ENCODE measurements around the gene SORCS2.

Gene SORCS2

GRCh38 chr4:7306021-7306965 is 114.0 kb downstream of the SORCS2 start:
- DNase-seq (ENCODE audit: low read depth), result no peak

- DNase-seq (ENCODE audit: low read depth), result no peak
Observed at GRCh38 chr4:7306986-7307385, 114.6 kb downstream of the SORCS2 start.

GRCh38 chr4:7307394-7308099 is 115.2 kb downstream of the SORCS2 start:
- no peak for DNase-seq (ENCODE audit: low read depth)

GRCh38 chr4:7309181-7309580 is 116.8 kb downstream of the SORCS2 start:
- DNase-seq (ENCODE audit: low read depth), result no peak

GRCh38 chr4:7309636-7310390 is 117.5 kb downstream of the SORCS2 start:
- no peak for DNase-seq (ENCODE audit: low read depth)

GRCh38 chr4:7310451-7310850 is 118.1 kb downstream of the SORCS2 start:
- no peak for DNase-seq (ENCODE audit: low read depth)

- DNase-seq (ENCODE audit: low read depth), result no peak
Observed at GRCh38 chr4:7311205-7311604, 118.9 kb downstream of the SORCS2 start.

DNA sequence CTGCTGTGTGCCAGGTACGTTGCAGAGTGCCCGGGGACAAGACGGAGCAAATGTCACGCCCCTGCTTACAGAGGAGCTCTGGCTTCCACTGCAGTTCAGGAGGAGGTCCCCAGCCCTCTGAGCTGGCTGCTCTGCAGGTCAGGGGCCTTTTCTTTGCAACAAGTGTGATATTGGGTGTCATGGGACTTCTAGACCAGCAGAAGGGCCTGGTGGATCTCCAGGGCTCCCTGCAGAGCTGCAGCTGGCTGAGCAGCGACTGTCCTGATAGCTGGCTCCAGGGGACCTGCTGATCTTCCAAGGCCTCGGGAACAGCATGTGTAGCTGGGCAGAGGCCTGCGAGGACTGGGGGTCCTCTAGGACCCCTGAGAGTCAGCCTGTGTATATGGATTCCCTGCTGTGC is 120.4 kb downstream of the SORCS2 start:
- DNase-seq (ENCODE audit: low read depth), result no peak

- DNase-seq (ENCODE audit: low read depth), result no peak
Observed at GRCh38 chr4:7313347-7313811, 121.0 kb downstream of the SORCS2 start.

DNA sequence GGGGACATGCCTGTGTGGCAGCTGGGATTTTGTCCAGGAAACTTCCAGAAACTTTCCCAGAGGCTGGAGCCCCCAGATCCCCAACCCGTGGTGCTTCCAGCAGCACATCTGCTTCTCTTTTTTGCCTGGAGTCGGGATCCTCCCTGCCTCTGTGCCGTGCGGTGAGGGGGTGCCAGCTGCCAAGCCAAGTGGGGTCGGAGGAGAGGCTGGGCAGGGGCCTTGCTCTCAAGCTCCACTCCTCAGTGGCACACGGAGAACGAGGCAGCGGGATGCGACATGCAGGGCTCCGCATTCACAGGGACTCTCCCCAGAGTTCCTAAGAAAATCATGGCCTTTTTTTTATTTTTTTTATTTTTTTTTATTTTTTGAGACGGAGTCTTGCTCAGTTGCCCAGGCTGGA is 121.7 kb downstream of the SORCS2 start:
- no peak for DNase-seq (ENCODE audit: low read depth)

GRCh38 chr4:7315286-7315685 is 122.9 kb downstream of the SORCS2 start:
- DNase-seq (ENCODE audit: low read depth), result no peak

DNA sequence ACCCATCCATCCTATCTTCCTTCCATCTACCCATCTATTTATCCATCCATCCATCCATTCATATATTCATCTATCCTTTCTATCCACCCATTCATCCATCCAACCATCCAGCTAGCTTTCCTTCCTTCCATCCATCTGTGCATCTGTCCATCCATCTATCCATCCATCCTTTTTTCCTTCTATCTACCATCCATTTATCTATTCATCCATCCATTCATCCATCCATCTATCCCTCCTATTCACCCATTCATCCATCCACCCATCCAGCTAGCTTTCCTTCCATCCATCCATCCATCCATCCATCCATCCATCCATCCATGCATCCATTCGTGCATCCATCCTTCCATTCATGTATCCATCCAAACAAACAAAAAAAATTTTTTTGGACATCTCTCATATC is 123.6 kb downstream of the SORCS2 start:
- no peak for DNase-seq (ENCODE audit: low read depth)

DNA sequence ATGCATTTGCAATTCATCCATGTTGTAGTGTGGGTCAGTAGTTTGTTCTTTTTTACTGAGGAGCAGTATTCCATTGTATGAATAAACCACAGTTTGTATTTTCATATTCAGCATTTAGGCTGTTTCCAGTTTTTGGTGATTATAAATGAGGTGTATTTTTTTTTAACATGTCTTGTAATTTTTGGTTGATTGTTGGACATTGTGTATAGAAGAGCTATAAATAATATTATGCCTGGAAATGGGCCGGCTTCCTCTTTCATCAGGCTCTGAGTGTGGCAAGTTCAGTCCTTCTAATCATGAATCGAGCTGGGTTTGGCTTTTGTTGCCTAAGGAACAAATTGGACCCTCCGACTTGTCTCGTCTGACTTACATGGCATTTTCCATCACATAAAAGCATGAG is 126.7 kb downstream of the SORCS2 start:
- DNase-seq (ENCODE audit: low read depth), result no peak

DNA sequence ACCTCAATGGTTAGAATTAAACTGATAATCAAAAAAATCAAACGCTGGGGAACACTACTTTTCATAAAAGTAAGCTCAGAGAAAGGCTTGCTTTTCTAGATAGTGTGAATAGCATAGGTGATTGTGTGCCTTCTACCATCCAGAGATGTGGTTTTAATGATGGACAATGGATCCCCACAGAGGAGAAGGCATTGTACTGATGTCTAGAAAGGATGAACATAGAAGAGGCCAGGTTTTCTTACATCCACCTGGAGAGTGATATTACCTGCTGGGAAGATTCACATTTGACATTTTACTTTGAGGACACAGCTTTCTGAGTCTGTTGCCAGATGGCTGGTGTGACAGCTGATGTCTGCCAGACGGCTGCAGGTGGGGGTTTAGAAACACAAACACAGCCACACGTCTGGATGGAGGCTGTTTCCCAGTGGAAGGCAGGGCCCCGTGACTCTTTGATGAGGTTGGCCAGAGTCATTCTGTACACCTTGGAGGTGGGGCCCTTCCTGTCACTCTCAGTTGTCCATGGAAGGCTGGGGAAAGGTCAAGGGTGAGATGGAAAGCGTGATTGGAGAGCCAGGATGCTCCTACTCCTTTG is 128.0 kb downstream of the SORCS2 start:
- DNase-seq (ENCODE audit: low read depth), result no peak

- no peak for DNase-seq (ENCODE audit: low read depth)
Observed at GRCh38 chr4:7322166-7322991, 130.0 kb downstream of the SORCS2 start.

DNA sequence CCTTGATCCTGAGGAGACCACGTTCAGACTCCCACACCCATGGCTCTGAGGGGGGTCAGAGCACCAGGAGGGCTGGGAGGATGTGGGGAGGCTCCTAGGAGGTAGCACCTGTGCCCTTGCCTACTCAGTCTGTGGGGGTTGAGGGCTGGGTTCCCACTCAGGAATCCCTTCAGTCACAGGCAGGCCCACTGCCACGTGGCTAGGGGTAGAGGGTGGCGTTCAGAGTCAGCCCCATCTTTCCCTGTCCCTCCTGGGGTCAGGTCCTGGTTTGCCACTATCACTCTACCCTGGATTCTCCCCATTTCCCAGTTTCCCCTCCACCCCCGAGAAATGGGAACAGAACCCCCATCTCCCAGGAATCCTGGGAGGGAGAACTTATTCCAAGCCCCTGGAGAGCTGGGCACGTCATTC is 131.1 kb downstream of the SORCS2 start:
- DNase-seq (ENCODE audit: low read depth), result no peak

DNA sequence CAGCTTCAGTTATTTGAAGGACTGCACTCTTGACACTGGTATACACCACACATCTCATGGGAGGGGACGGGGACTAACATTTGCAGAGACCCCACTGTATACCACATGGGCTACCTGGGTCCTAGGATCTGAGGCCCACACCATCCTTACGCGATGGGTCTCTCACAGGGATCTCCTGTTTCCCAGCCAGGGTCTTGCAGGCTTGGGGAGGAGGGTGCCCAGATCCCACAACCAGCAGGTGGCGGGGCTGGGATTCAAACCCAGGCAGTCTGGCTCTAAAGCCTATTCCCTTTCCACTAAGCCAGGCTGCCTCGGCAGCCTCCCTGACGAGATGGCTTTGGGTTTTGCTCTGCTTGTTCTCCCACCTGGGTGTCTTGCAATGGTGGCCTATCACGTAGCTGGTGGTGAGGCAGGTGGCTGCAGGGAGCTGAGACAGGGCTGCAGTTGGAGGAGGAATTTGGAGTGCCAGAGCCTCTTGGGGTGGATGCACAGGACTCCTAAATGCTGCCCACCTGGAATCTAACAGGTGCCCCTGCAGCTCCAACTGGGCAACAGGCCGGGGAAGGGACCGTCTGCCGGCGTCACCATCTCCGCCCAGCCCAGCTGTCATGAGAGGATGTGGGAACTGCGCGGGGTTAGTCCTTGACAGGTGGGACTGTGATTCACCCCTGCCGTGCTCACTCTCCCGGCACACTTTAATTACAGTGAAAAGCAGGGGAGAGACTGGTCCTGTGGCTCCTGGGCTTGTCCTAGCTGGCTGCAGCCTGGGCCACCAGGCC is 131.7 kb downstream of the SORCS2 start:
- DNase-seq (ENCODE audit: low read depth), result no peak

- DNase-seq (ENCODE audit: low read depth), result no peak
Observed at GRCh38 chr4:7324651-7325121, 132.3 kb downstream of the SORCS2 start.

DNA sequence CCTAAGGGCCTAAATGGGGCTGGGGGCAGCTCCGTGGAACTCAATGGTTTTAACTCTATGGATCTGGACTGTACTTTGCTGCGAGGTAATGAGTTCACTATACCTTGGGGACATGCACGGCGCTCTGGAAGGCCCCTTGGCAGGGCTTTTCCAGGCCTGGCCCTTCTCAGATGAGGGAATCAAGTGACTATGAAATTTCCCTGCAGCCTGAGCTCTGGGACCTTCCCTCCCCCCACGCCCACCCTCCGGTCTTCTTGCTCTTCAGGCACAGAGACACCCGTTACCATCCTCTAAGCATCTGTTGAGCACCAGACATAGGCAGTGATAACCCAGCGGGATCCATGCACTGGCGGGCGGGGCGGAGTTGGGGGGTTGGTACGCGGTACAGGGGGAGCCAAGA is 133.2 kb downstream of the SORCS2 start:
- DNase-seq (ENCODE audit: low read depth), result no peak

DNA sequence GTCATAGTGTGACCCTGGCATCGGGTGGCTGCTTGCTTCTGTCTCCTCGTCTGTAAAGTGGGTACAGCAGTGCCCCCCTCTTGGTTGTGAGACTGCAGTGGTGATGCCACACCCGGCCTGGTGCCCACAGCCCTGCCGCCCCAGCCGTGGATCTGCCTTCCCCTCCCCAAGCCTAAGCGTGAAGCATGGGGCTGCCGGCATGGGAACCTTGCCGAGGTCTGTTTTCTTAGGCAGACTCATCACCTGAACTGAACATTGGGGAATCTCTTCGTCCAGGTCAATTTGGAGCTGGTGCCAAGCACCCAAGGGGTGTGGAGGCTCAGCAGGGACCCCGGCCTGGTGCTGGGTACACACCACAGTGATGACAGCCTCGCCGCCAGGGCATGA is 134.0 kb downstream of the SORCS2 start:
- DNase-seq (ENCODE audit: low read depth), result no peak
